CD8-positive, alpha-beta memory T cell (primary cell): ENCODE results near the gene PATZ1. TPM values are rescaled to one million over a fixed set of nuclear protein-coding genes. Genes with fewer than 3 reads are reported as not detected.
"Not testable (repeated sequence)": the region's sequence is repeated elsewhere in the genome, so short reads cannot be mapped to it uniquely, and the experiment has no call there.

Source experiments
- CTCF ChIA-PET: fragments of 350-600 bp; sonication (Branson Sonifier 250); formaldehyde crosslinking; loops from one replicate; lab custom pipeline; 2021; ENCODE audit warnings: antibody characterized with exemption; lab: Charles Lee
- POLR2A ChIA-PET: fragments of 350-600 bp; sonication (Branson Sonifier 250); formaldehyde crosslinking; loops from one replicate; lab custom pipeline; 2021; ENCODE audit warnings: antibody characterized with exemption; lab: Charles Lee
- DNase-seq, 5 donors: peaks; one replicate each; pipeline versions ENCODE4 v3.0.0 to v3.0.0-alpha.2; 2020 to 2022; ENCODE audit warnings: mixed read lengths in 1 of 5
- H3K27ac ChIP-seq: one replicate; pipeline ENCODE4 v1.7.0; 2013; ENCODE audit warnings: low read depth, mild to moderate bottlenecking, low read length, moderate library complexity
- H3K27me3 ChIP-seq: 2 replicates; pipeline ENCODE4 v1.7.0; 2013; ENCODE audit warnings: low read length, mild to moderate bottlenecking; ENCODE audit not compliant: insufficient read depth, poor library complexity, severe bottlenecking
- H3K36me3 ChIP-seq: 2 replicates; pipeline ENCODE4 v1.7.0; 2013; ENCODE audit warnings: mild to moderate bottlenecking, low read length, moderate library complexity; ENCODE audit not compliant: insufficient read depth
- H3K4me1 ChIP-seq: 2 replicates; pipeline ENCODE4 v1.7.0; 2013; ENCODE audit warnings: mild to moderate bottlenecking, low read length, moderate library complexity; ENCODE audit not compliant: insufficient read depth
- H3K4me3 ChIP-seq: 2 replicates; pipeline ENCODE4 v1.7.0; 2013; ENCODE audit warnings: mild to moderate bottlenecking, low read length
- H3K9me3 ChIP-seq: 2 replicates; pipeline ENCODE4 v1.7.0; 2013; ENCODE audit warnings: mild to moderate bottlenecking, low read length
- H3K27ac Mint-ChIP-seq, 8 donors: one replicate each; pipeline ENCODE4 v1.8.0; 2020 to 2021; ENCODE audit warnings: mixed read lengths in 8 of 8, mild to moderate bottlenecking in 6 of 8, inconsistent platforms in 3 of 8, moderate library complexity in 3 of 8
- H3K27me3 Mint-ChIP-seq, 2 donors: one replicate each; pipeline ENCODE4 v1.8.0; 2020 to 2021; ENCODE audit warnings: mixed read lengths in 2 of 2, mild to moderate bottlenecking in 1 of 2, moderate library complexity in 1 of 2
- H3K36me3 Mint-ChIP-seq, 3 donors: one replicate each; pipeline ENCODE4 v1.8.0; 2020 to 2021; ENCODE audit warnings: mixed read lengths in 3 of 3, inconsistent platforms in 1 of 3, mild to moderate bottlenecking in 1 of 3
- H3K4me1 Mint-ChIP-seq, 3 donors: one replicate each; pipeline ENCODE4 v1.8.0; 2020 to 2021; ENCODE audit warnings: mixed read lengths in 3 of 3, inconsistent platforms in 1 of 3, mild to moderate bottlenecking in 1 of 3
- H3K4me3 Mint-ChIP-seq, 7 donors: one replicate each; pipeline ENCODE4 v1.8.0; 2020 to 2021; ENCODE audit warnings: mixed read lengths in 7 of 7, mild to moderate bottlenecking in 6 of 7, moderate library complexity in 4 of 7, inconsistent platforms in 2 of 7
- H3K9me3 Mint-ChIP-seq, 5 donors: one replicate each; pipeline ENCODE4 v1.8.0; 2020 to 2022; ENCODE audit warnings: mixed read lengths in 5 of 5, mild to moderate bottlenecking in 3 of 5, moderate library complexity in 2 of 5, inconsistent platforms in 1 of 5
- polyA plus RNA-seq: library from polyadenylated mRNA; unstranded; fragments of 300-500 nt; fragmentation: Illumina TruSeq; gene quantifications from one replicate; pipeline ENCODE4 v1.2.3, GENCODE V29; 2021
- total RNA-seq, 2 experiments: library from RNA; stranded (reverse); gene quantifications; one replicate each; pipeline ENCODE4 v1.2.3, GENCODE V29; 2021

The PATZ1 gene
- total RNA-seq = 10 to 100 TPM; 32.4 to 35.6 TPM
- polyA plus RNA-seq = 18.1 TPM

GRCh38 chr22:31346255-31346732 lies at the start of gene PATZ1:
PATZ1 (minus strand) TSS chr22:31346346; CDS start chr22:31345602, 744 bp downstream.
- peak within 1 kb of the TSS; percentile 86 to 97 (median 90) for H3K4me3 Mint-ChIP-seq
- no peaks in the 10 kb centered on the region for H3K9me3 Mint-ChIP-seq
- DNase-seq = peak; percentile 71 to 92 (median 81)
- ChIA-PET POLR2A (interaction anchor here (0.6 to 2.2 kb wide), 12 partner anchors 9 to 408 kb away, joined by 3 to 32 read pairs (median 3); partner anchors contain the start of genes DEPDC5, DRG1 and PIK3IP1), CTCF (interaction anchor here (0.9 to 1.7 kb wide), 5 partner anchors 54 to 261 kb away, joined by 3 to 12 read pairs (median 3); partner anchors contain the start of gene PIK3IP1)
- H3K36me3 Mint-ChIP-seq = peaks cover 0 to 37% (median 0%) of the 10 kb centered on the region in 3 donors
- Histone ChIP-seq H3K9me3 (no peaks in the 10 kb centered on the region), H3K4me3 (peak within 1 kb of the TSS; percentile 77), H3K36me3 (peaks cover 28% of the 10 kb centered on the region), H3K27me3 (no peaks in the 10 kb centered on the region), H3K27ac (peak within 1 kb of the TSS; percentile 48), H3K4me1 (peaks cover 42% of the 10 kb centered on the region)
- H3K4me1 Mint-ChIP-seq = peaks cover 40 to 51% (median 43%) of the 10 kb centered on the region in 3 donors
- H3K27me3 Mint-ChIP-seq = peaks cover 0 to 1% of the 10 kb centered on the region in 2 donors
- peak within 1 kb of the TSS; percentile 91 to 100 (median 94) for H3K27ac Mint-ChIP-seq

- peaks cover 4% of the 10 kb centered on the region in 2 donors for H3K27me3 Mint-ChIP-seq
- Histone ChIP-seq H3K4me1 (peaks cover 6% of the 10 kb centered on the region), H3K36me3 (no peaks in the 10 kb centered on the region), H3K27ac (no peak overlapping the region), H3K27me3 (no peaks in the 10 kb centered on the region), H3K4me3 (no peak overlapping the region), H3K9me3 (no peaks in the 10 kb centered on the region)
- peak overlapping the region in 1 of 8 donors; percentile 4 for H3K27ac Mint-ChIP-seq
- peaks cover 0 to 3% (median 0%) of the 10 kb centered on the region in 5 donors for H3K9me3 Mint-ChIP-seq
- peaks cover 0 to 4% (median 0%) of the 10 kb centered on the region in 3 donors for H3K36me3 Mint-ChIP-seq
- no peak for DNase-seq
- peak overlapping the region in 2 of 7 donors; percentile 18 to 49 for H3K4me3 Mint-ChIP-seq
- CTCF ChIA-PET = no interaction called here
- peaks cover 2 to 5% (median 5%) of the 10 kb centered on the region in 3 donors for H3K4me1 Mint-ChIP-seq
- POLR2A ChIA-PET = interaction anchor here (0.5 kb wide), 1 partner anchor 205 kb away, joined by 11 read pairs; no protein-coding TSS in a partner anchor
Measured at GRCh38 chr22:31394326-31394725, 48.2 kb upstream of the PATZ1 start.

DNA sequence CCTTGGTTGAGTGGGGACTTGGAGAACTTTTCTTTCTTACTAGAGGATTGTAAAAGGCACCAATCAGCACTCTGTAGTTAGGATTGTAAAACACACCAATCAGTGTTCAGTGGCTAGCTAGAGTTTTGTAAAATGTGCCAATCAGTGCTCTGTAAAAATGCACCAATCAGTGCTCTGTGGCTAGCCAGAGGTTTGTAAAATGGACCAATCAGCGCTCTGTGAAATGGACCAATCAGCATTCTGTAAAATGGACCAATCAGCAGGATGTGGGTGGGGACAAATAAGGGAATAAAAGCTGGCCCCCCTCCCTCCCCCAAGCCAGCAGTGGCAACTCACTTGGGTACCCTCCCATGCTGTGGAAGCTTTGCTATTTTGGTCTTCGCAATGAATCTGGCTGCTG lies 47.7 kb upstream of the PATZ1 start:
- Mint-ChIP-seq H3K27ac (no peak overlapping the region), H3K4me1 (peaks cover 1 to 3% (median 2%) of the 10 kb centered on the region in 3 donors), H3K4me3 (peak overlapping the region in 1 of 7 donors; percentile 18), H3K27me3 (peaks cover 4% of the 10 kb centered on the region in 2 donors), H3K36me3 (peaks cover 0 to 4% (median 0%) of the 10 kb centered on the region in 3 donors), H3K9me3 (peaks cover 0 to 3% (median 0%) of the 10 kb centered on the region in 5 donors)
- Histone ChIP-seq H3K4me1 (peaks cover 4% of the 10 kb centered on the region), H3K27ac (no peak overlapping the region), H3K27me3 (no peaks in the 10 kb centered on the region), H3K9me3 (no peaks in the 10 kb centered on the region), H3K36me3 (no peaks in the 10 kb centered on the region), H3K4me3 (no peak overlapping the region)
- no peak for DNase-seq
- CTCF ChIA-PET = no interaction called here
- POLR2A ChIA-PET = interaction anchor here (0.5 kb wide), 1 partner anchor 205 kb away, joined by 11 read pairs; no protein-coding TSS in a partner anchor

- H3K27me3 Mint-ChIP-seq, H3K4me3 Mint-ChIP-seq, H3K4me1 Mint-ChIP-seq, H3K9me3 Mint-ChIP-seq, H3K4me1 ChIP-seq, POLR2A ChIA-PET, H3K27me3 ChIP-seq, CTCF ChIA-PET, H3K9me3 ChIP-seq, H3K36me3 Mint-ChIP-seq, H3K36me3 ChIP-seq, H3K27ac ChIP-seq, H3K4me3 ChIP-seq, DNase-seq: not testable (repeated sequence)
- peak overlapping the region in 1 of 8 donors; percentile 86 for H3K27ac Mint-ChIP-seq
Measured at GRCh38 chr22:31378651-31379050, 32.5 kb upstream of the PATZ1 start.

- POLR2A ChIA-PET = no interaction called here
- H3K9me3 Mint-ChIP-seq = no peaks in the 10 kb centered on the region
Measured at GRCh38 chr22:31378123-31378522, 32.0 kb upstream of the PATZ1 start.

GRCh38 chr22:31377612-31378011 lies 31.5 kb upstream of the PATZ1 start:
- Mint-ChIP-seq H3K4me3 (no peak overlapping the region), H3K4me1 (no peaks in the 10 kb centered on the region), H3K27ac (no peak overlapping the region), H3K36me3 (no peaks in the 10 kb centered on the region), H3K9me3 (no peaks in the 10 kb centered on the region), H3K27me3 (peaks cover 0 to 3% of the 10 kb centered on the region in 2 donors)
- ChIA-PET CTCF (no interaction called here), POLR2A (no interaction called here)
- H3K36me3 ChIP-seq = no peaks in the 10 kb centered on the region
- H3K4me3 ChIP-seq = no peak overlapping the region
- no peaks in the 10 kb centered on the region for H3K27me3 ChIP-seq
- H3K4me1 ChIP-seq = no peaks in the 10 kb centered on the region
- H3K27ac ChIP-seq = no peak overlapping the region
- DNase-seq = no peak
- H3K9me3 ChIP-seq = no peaks in the 10 kb centered on the region

More at GRCh38 chr22:31378123-31378522, 32.0 kb upstream of the PATZ1 start:
- Histone ChIP-seq H3K36me3 (no peaks in the 10 kb centered on the region), H3K27me3 (no peaks in the 10 kb centered on the region), H3K4me1 (no peaks in the 10 kb centered on the region), H3K4me3 (no peak overlapping the region), H3K9me3 (no peaks in the 10 kb centered on the region), H3K27ac (no peak overlapping the region)
- H3K4me3 Mint-ChIP-seq = no peak overlapping the region
- no peaks in the 10 kb centered on the region for H3K4me1 Mint-ChIP-seq
- CTCF ChIA-PET = no interaction called here
- peaks cover 0 to 3% of the 10 kb centered on the region in 2 donors for H3K27me3 Mint-ChIP-seq
- no peak for DNase-seq
- H3K36me3 Mint-ChIP-seq = no peaks in the 10 kb centered on the region
- peak overlapping the region in 2 of 8 donors; percentile 41 to 47 for H3K27ac Mint-ChIP-seq

DNA sequence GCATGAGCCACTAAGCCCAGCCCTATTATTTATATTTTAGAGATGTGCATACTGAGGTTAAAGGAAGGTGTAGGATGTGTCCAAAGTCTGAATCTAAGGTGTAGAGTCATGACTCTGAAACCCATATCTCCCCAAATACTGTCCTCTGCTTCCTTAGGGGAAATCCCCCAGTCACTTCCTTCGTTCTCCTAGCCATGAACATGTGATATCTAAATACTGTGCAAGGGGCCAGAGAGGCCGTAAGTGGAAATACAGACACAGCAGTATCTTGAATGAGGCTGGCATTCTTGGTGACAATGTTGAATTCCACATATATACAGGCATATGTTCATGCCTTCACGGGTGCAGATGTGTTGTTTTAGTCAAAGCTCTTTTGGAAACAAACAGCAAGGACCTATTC lies 21.3 kb upstream of the PATZ1 start:
- H3K27me3 ChIP-seq = no peaks in the 10 kb centered on the region
- H3K9me3 Mint-ChIP-seq = no peaks in the 10 kb centered on the region
- no peaks in the 10 kb centered on the region for H3K36me3 ChIP-seq
- H3K4me1 Mint-ChIP-seq = no peaks in the 10 kb centered on the region
- no peak for DNase-seq
- no peaks in the 10 kb centered on the region for H3K4me1 ChIP-seq
- no peaks in the 10 kb centered on the region for H3K9me3 ChIP-seq
- H3K27me3 Mint-ChIP-seq = no peaks in the 10 kb centered on the region
- ChIA-PET POLR2A (no interaction called here), CTCF (no interaction called here)
- no peak overlapping the region for H3K4me3 Mint-ChIP-seq
- H3K4me3 ChIP-seq = no peak overlapping the region
- no peak overlapping the region for H3K27ac Mint-ChIP-seq
- H3K27ac ChIP-seq = no peak overlapping the region
- H3K36me3 Mint-ChIP-seq = no peaks in the 10 kb centered on the region

GRCh38 chr22:31363885-31364465 lies 17.8 kb upstream of the PATZ1 start:
- Histone ChIP-seq H3K27me3 (no peaks in the 10 kb centered on the region), H3K27ac (no peak overlapping the region), H3K4me3 (no peak overlapping the region), H3K36me3 (no peaks in the 10 kb centered on the region), H3K4me1 (no peaks in the 10 kb centered on the region), H3K9me3 (no peaks in the 10 kb centered on the region)
- POLR2A ChIA-PET = no interaction called here
- Mint-ChIP-seq H3K9me3 (no peaks in the 10 kb centered on the region), H3K4me3 (no peak overlapping the region), H3K36me3 (peaks cover 0 to 1% (median 0%) of the 10 kb centered on the region in 3 donors), H3K4me1 (no peaks in the 10 kb centered on the region), H3K27ac (no peak overlapping the region), H3K27me3 (no peaks in the 10 kb centered on the region)
- CTCF ChIA-PET = no interaction called here
- DNase-seq = no peak
